GM12801 (cell line): ENCODE data around the gene CARMIL3.

Experiments used
- CTCF ChIP-seq: IDR thresholded peaks from one replicate; pipeline ENCODE4 v1.5.1; 2011; ENCODE audit warnings: control low read depth; ENCODE audit not compliant: insufficient read length; ENCODE audit errors: extremely low read depth

The CARMIL3 gene

GRCh38 chr14:24081739-24082211 is 30.0 kb downstream of the CARMIL3 start:
- no peak for TF ChIP-seq CTCF

GRCh38 chr14:24082411-24083080 is 30.7 kb downstream of the CARMIL3 start:
- no peak for TF ChIP-seq CTCF

GRCh38 chr14:24083462-24083861 is 31.7 kb downstream of the CARMIL3 start:
- no peak for TF ChIP-seq CTCF

GRCh38 chr14:24084440-24084839 is 32.6 kb downstream of the CARMIL3 start:
- TF ChIP-seq CTCF, result no peak

- TF ChIP-seq CTCF, result no peak
These were observed 33.4 kb downstream of the CARMIL3 start for GRCh38 chr14:24085215-24085614.

GRCh38 chr14:24086193-24086955 is 34.6 kb downstream of the CARMIL3 start:
- TF ChIP-seq CTCF, result no peak

GRCh38 chr14:24087004-24087403 is 35.2 kb downstream of the CARMIL3 start:
- no peak for TF ChIP-seq CTCF
